ENCODE results near the gene IGFN1. TPM values are rescaled to one million over a fixed set of nuclear protein-coding genes. Genes with fewer than 3 reads are reported as not detected.

The IGFN1 gene
- total and polyA plus RNA-seq, 7 donors, result under 0.01 to 0.55 (median 0.14) TPM; not detected in 3

DNA sequence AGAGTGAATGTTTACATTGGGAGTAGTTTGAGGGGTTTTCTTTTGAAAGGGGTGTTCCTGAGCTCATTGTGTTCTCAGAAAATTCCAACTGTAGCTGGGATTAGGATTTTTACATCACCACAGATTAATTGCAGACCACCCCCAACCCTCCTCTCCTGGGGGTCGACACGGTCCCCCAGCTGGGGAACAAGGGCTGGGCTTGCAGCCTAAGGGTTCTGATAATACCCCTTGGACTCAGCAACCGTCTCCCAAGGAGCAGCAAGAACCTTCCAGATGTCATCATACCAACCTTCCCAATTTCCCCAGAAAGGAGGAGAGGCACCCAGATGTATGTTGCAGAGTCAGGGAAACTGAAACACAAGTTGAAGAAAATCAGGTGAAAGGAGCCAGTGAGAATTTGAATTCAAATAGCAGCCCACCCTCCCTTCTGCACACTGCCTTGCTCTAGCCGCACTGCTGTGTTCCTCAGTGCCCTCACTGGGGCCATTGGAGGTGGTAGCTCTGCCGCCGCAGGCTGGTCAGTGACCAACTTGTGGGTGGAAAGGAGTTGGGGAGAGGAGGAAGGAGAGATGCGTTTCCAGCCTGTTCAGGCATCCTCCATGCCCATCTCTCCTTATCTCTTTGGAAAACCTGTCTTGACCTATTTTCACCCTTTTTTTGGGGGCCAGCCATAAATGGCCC, 14.7 kb upstream of the IGFN1 start:
- no peaks in the 10 kb centered on the region for H3K36me3 ChIP-seq
- H3K27ac ChIP-seq, result no peak overlapping the region
- intact Hi-C loops (cut with DNase I), result no loop called here
- DNase-seq, result no peak
- H3K4me1 ChIP-seq, result peaks cover 0 to 6% (median 6%) of the 10 kb centered on the region in 4 donors
- TF ChIP-seq, protein P1, sequence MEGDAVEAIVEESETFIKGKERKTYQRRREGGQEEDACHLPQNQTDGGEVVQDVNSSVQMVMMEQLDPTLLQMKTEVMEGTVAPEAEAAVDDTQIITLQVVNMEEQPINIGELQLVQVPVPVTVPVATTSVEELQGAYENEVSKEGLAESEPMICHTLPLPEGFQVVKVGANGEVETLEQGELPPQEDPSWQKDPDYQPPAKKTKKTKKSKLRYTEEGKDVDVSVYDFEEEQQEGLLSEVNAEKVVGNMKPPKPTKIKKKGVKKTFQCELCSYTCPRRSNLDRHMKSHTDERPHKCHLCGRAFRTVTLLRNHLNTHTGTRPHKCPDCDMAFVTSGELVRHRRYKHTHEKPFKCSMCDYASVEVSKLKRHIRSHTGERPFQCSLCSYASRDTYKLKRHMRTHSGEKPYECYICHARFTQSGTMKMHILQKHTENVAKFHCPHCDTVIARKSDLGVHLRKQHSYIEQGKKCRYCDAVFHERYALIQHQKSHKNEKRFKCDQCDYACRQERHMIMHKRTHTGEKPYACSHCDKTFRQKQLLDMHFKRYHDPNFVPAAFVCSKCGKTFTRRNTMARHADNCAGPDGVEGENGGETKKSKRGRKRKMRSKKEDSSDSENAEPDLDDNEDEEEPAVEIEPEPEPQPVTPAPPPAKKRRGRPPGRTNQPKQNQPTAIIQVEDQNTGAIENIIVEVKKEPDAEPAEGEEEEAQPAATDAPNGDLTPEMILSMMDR (IDR thresholded peaks at IDR 0.05), result no peak
- TF ChIP-seq POLR2AphosphoS5 (IDR thresholded peaks at IDR 0.05) (no peak), POLR2A (IDR thresholded peaks at IDR 0.05) (no peak), EP300 (IDR thresholded peaks at IDR 0.05) (no peak)
- H3K27me3 ChIP-seq, result no peaks in the 10 kb centered on the region
- H3K9me3 ChIP-seq, result peaks cover 0 to 4% (median 0%) of the 10 kb centered on the region in 4 donors
- 88 to 89% methylated on average over 7 of the region's 7 CpGs for WGBS, 2 donors
- no peak overlapping the region for H3K4me3 ChIP-seq

- no peak overlapping the region for H3K27ac ChIP-seq
- H3K4me1 ChIP-seq, result no peaks in the 10 kb centered on the region
- no peaks in the 10 kb centered on the region for H3K27me3 ChIP-seq
- H3K4me3 ChIP-seq, result no peak overlapping the region
- H3K9me3 ChIP-seq, result peaks cover 0 to 4% (median 0%) of the 10 kb centered on the region in 4 donors
- TF ChIP-seq POLR2A (IDR thresholded peaks at IDR 0.05) (no peak), POLR2AphosphoS5 (IDR thresholded peaks at IDR 0.05) (no peak), EP300 (IDR thresholded peaks at IDR 0.05) (no peak)
- TF ChIP-seq, protein P1 (IDR thresholded peaks at IDR 0.05), result no peak
- intact Hi-C loops (cut with DNase I), result no loop called here
- DNase-seq, result no peak
- WGBS, 2 donors, result 16 to 68% methylated on average over 2 of the region's 2 CpGs
- H3K36me3 ChIP-seq, result no peaks in the 10 kb centered on the region
Measured at GRCh38 chr1:201176940-201177339, 13.7 kb upstream of the IGFN1 start.

- Histone ChIP-seq H3K9me3 (peaks cover 0 to 4% (median 0%) of the 10 kb centered on the region in 4 donors), H3K4me3 (no peak overlapping the region), H3K27me3 (no peaks in the 10 kb centered on the region), H3K27ac (no peak overlapping the region), H3K4me1 (no peaks in the 10 kb centered on the region), H3K36me3 (no peaks in the 10 kb centered on the region)
- intact Hi-C loops (cut with DNase I), result no loop called here
- WGBS, 2 donors, result 57 to 72% methylated on average over 3 of the region's 3 CpGs
- TF ChIP-seq, protein P1 (IDR thresholded peaks at IDR 0.05), result no peak
- no peak for TF ChIP-seq POLR2AphosphoS5 (IDR thresholded peaks at IDR 0.05)
- TF ChIP-seq POLR2A (IDR thresholded peaks at IDR 0.05), result no peak
- TF ChIP-seq EP300 (IDR thresholded peaks at IDR 0.05), result no peak
- no peak for DNase-seq
Measured at GRCh38 chr1:201178718-201179117, 11.9 kb upstream of the IGFN1 start.

- Histone ChIP-seq H3K36me3 (no peaks in the 10 kb centered on the region), H3K27ac (no peak overlapping the region), H3K27me3 (no peaks in the 10 kb centered on the region), H3K4me3 (no peak overlapping the region), H3K9me3 (peaks cover 0 to 4% (median 0%) of the 10 kb centered on the region in 4 donors), H3K4me1 (no peaks in the 10 kb centered on the region)
- TF ChIP-seq POLR2A (IDR thresholded peaks at IDR 0.05) (no peak), POLR2AphosphoS5 (IDR thresholded peaks at IDR 0.05) (no peak), EP300 (IDR thresholded peaks at IDR 0.05) (no peak)
- TF ChIP-seq, protein P1 (IDR thresholded peaks at IDR 0.05), result no peak
- WGBS, 2 donors, result 9 to 26% methylated on average over 1 of the region's 1 CpG
- DNase-seq, result no peak
- intact Hi-C loops (cut with DNase I), result no loop called here
Measured at GRCh38 chr1:201180141-201180540, 10.5 kb upstream of the IGFN1 start.
